ENCODE measurements around the gene STK38L.

DNA sequence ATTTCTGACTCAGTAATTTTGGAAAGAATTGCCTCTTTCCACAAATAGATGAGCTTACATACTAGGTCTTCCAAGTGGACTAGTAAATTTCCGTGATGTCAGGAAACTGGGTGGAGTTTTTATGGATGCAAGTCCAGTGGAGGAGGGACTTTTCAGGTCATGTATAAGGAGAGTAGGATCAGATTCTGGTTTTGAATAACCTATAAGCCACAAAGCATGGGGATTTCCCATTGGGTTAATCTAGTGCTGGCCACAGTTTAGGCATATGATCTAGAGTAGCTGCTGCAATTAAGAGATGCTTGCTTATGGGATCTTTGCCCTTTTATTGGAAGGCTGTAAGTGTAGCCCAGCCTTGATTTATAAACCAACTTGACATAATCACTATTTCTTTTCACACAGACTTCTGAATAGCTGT, 33.8 kb downstream of the STK38L start:
- TF ChIP-seq, protein P1, sequence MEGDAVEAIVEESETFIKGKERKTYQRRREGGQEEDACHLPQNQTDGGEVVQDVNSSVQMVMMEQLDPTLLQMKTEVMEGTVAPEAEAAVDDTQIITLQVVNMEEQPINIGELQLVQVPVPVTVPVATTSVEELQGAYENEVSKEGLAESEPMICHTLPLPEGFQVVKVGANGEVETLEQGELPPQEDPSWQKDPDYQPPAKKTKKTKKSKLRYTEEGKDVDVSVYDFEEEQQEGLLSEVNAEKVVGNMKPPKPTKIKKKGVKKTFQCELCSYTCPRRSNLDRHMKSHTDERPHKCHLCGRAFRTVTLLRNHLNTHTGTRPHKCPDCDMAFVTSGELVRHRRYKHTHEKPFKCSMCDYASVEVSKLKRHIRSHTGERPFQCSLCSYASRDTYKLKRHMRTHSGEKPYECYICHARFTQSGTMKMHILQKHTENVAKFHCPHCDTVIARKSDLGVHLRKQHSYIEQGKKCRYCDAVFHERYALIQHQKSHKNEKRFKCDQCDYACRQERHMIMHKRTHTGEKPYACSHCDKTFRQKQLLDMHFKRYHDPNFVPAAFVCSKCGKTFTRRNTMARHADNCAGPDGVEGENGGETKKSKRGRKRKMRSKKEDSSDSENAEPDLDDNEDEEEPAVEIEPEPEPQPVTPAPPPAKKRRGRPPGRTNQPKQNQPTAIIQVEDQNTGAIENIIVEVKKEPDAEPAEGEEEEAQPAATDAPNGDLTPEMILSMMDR (IDR thresholded peaks at IDR 0.05; ENCODE audit: insufficient read depth, low read depth, low read length): no peak
- TF ChIP-seq EZH2 (IDR thresholded peaks at IDR 0.05; ENCODE audit: insufficient read depth, low read length): no peak

All from astrocyte (in vitro differentiated cells and primary cell).